Heart left ventricle (tissue), 16 donors: ENCODE results near the gene TNFRSF6B. TPM values are rescaled to one million over a fixed set of nuclear protein-coding genes. Genes with fewer than 3 reads are reported as not detected.
A peak's percentile ranks its signal among the peaks of the same experiment; 100 is the strongest.
"Not testable (repeated sequence)": the region's sequence is repeated elsewhere in the genome, so short reads cannot be mapped to it uniquely, and the experiment has no call there.

Experiments
- ATAC-seq, 4 donors: fragments of 200-7000 bp; cut with Tn5 transposase; one replicate each; pipeline ENCODE4 v1.9.1; 2020 to 2022; ENCODE audit warnings: moderate library complexity in 4 of 4, mild to moderate bottlenecking in 3 of 4, moderate number of reproducible peaks in 1 of 4
- DNase-seq, 5 donors: peaks; one replicate each; pipeline ENCODE4 v3.0.0-alpha.2; 2020
- H3K27ac ChIP-seq, 12 donors: fragments of 200-600 bp; sonication (generic) in 4 of 12; one replicate each; pipeline versions ENCODE4 v1.5.0 to v1.8.0; 2016 to 2022; ENCODE audit warnings: mild to moderate bottlenecking in 2 of 12
- H3K27me3 ChIP-seq, 9 donors: fragments of 200-600 bp; sonication (generic) in 2 of 9; one replicate each; pipeline versions ENCODE4 v1.5.1 to v1.8.0; 2016 to 2022; ENCODE audit warnings: mild to moderate bottlenecking in 3 of 9
- H3K36me3 ChIP-seq, 9 donors: fragments of 200-600 bp; sonication (generic) in 2 of 9; one replicate each; pipeline versions ENCODE4 v1.5.0 to v1.8.0; 2018 to 2022; ENCODE audit warnings: mild to moderate bottlenecking in 2 of 9
- H3K4me1 ChIP-seq, 12 donors: fragments of 200-600 bp; sonication (generic) in 4 of 12; one replicate each; pipeline versions ENCODE4 v1.5.0 to v1.8.0; 2016 to 2022; ENCODE audit warnings: mild to moderate bottlenecking in 3 of 12
- H3K4me3 ChIP-seq, 12 donors: fragments of 200-600 bp; sonication (generic) in 4 of 12; one replicate each; pipeline versions ENCODE4 v1.5.0 to v1.8.0; 2017 to 2022; ENCODE audit warnings: mild to moderate bottlenecking in 9 of 12, moderate library complexity in 4 of 12
- H3K9me3 ChIP-seq, 12 donors: fragments of 200-600 bp; sonication (generic) in 4 of 12; one replicate each; pipeline versions ENCODE4 v1.5.0 to v1.8.0; 2016 to 2022; ENCODE audit warnings: mild to moderate bottlenecking in 1 of 12
- CTCF ChIP-seq, 12 donors: fragments of 200-600 bp; sonication (generic) in 4 of 12; IDR thresholded peaks; one replicate each; pipeline versions ENCODE4 v1.5.0 to v1.8.0; 2018 to 2022; ENCODE audit warnings: antibody characterized with exemption in 12 of 12, mild to moderate bottlenecking in 5 of 12
- POLR2A ChIP-seq, 2 donors: fragments of 450-650 bp; IDR thresholded peaks; one replicate each; pipeline ENCODE4 v1.6.1; 2017; ENCODE audit warnings: antibody characterized with exemption in 2 of 2, mild to moderate bottlenecking in 2 of 2, moderate library complexity in 2 of 2
- WGBS, 4 donors: extraction: QIAGEN DNeasy Blood & Tissue Kit in 2 of 4; methylation state at CpG; one replicate each; pipeline versions ENCODE4 v1.1.5 to v1.1.7; 2013 to 2018; 5-methylcytosine and 5-hydroxymethylcytosine counted together
- intact Hi-C, 10 donors: fragments of 100-400 bp; cut with DNase I; formaldehyde crosslinking; loops; one replicate each; pipeline versions ENCODE4 v1.11.1 to v1.14.2; 2022
- polyA plus RNA-seq, 2 donors: library from polyadenylated mRNA; stranded (reverse); fragments of 200-250 nt; gene quantifications; one replicate each; pipeline ENCODE4 v1.2.3, GENCODE V29; 2013
- total RNA-seq, 9 donors: library from RNA; depleted of rRNA in 2 of 9; stranded (reverse); fragments of >200 nt in 2 of 9; fragmentation: NEBNext Ultra II Directional in 3 of 9; extraction: Animal tissue kit (Norgen Biotek cat#: 25700) in 3 of 9; gene quantifications; one replicate each; pipeline versions ENCODE4 v1.1.0 to v1.2.4, GENCODE V29; 2016 to 2023
- donor health status: ischemic (EF 13 %, LVEDD 7.1; RV severe dilation, severe dysfunction).
- donor health status: healthy with polysubstance abuse.
- donor health status: DM: no; HTN: yes; CAD: no.
- donor health status: DM: no; HTN: no; CAD: no.
- donor health status: ischemic (EF 25% LVEDD 6.9; RV normal size, moderate dysfunction).
- donor health status: ischemic (EF 25% LVEDD 5.7; RV mildly dilated, moderate dysfunction).
- donor health status: healthy.
- donor health status: DM: yes; HTN: yes; CAD: no.
- donor health status: ischemic (EF 35%, LVEDD 5.7; RV mildly dilated, moderate dysfunction).
- donor health status: nonischemic (EF 11% LVEDD 7.7; RV severe dilation, severe dysfunction).
- donor health status: DM: yes; HTN: yes; CAD: no.
- donor health status: PGD.
- donor health status: ischemic (EF 29% LVEDD 5.4; RV normal size, mild dysfunction).
- donor health status: nonischemic (EF 23%, LVEDD 6.1; RV moderate dilation, normal function).

TNFRSF6B gene
- total and polyA plus RNA-seq, 11 donors, result 0.42 to 6.4 (median 1.7) TPM; not detected in 1

GRCh38 chr20:63712191-63712590 lies 15.7 kb downstream of the TNFRSF6B start:
- no peaks in the 10 kb centered on the region for H3K27me3 ChIP-seq
- no peak overlapping the region for H3K27ac ChIP-seq
- intact Hi-C loops, result loop anchor here in 1 of 10 donors (10.0 kb wide), 1 partner anchor 153 kb away; the partner anchor contains the start of genes ABHD16B and TPD52L2
- H3K4me3 ChIP-seq, result no peak overlapping the region
- TF ChIP-seq POLR2A (IDR thresholded peaks at IDR 0.05) (no peak), CTCF (IDR thresholded peaks at IDR 0.05) (no peak)
- 97 to 100% (median 100%) methylated on average over 1 of the region's 1 CpG for WGBS, 4 donors
- H3K9me3 ChIP-seq, result peaks cover 0 to 35% (median 10%) of the 10 kb centered on the region in 12 donors
- H3K36me3 ChIP-seq, result peaks cover 0 to 76% (median 58%) of the 10 kb centered on the region in 9 donors
- no peak for DNase-seq
- peaks cover 0 to 28% (median 12%) of the 10 kb centered on the region in 12 donors for H3K4me1 ChIP-seq
- no peak for ATAC-seq

DNA sequence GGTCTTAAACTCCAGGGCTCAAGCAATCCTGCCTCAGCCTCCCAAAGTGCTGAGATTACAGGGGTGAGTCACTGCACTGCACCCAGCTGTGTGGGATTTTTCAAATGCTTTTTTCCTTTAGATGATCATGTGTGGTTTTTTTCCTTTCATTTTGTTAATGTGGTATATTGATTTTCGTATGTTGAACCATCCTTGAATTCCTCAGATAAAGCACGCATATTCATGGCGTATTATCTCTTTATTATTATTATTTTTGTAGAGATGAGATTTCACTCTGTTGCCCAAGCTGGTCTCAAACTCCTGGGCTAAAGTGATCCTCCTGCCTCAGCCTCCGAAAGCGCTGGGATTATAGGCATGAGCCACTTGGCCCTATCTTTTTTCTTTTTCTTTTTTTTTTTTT lies 18.4 kb downstream of the TNFRSF6B start:
- no peak for DNase-seq

GRCh38 chr20:63718996-63719395 lies 22.5 kb downstream of the TNFRSF6B start:
- TF ChIP-seq POLR2A (IDR thresholded peaks at IDR 0.05), result no peak
- TF ChIP-seq CTCF (IDR thresholded peaks at IDR 0.05), result no peak
- intact Hi-C loops, result loop anchor here in 1 of 10 donors (10.0 kb wide), 1 partner anchor 146 kb away; the partner anchor contains the start of genes ABHD16B and TPD52L2
- peaks cover 3 to 77% (median 50%) of the 10 kb centered on the region in 9 donors for H3K36me3 ChIP-seq

More for the DNA sequence above, 18.4 kb downstream of the TNFRSF6B start:
- Histone ChIP-seq H3K27ac (no peak overlapping the region), H3K36me3 (peaks cover 0 to 88% (median 68%) of the 10 kb centered on the region in 9 donors), H3K4me1 (peaks cover 0 to 13% (median 0%) of the 10 kb centered on the region in 12 donors), H3K27me3 (no peaks in the 10 kb centered on the region), H3K9me3 (peaks cover 0 to 49% (median 18%) of the 10 kb centered on the region in 12 donors), H3K4me3 (no peak overlapping the region)
- intact Hi-C loops, result loop anchor here in 1 of 10 donors (10.0 kb wide), 1 partner anchor 150 kb away; the partner anchor contains the start of genes ABHD16B and TPD52L2
- TF ChIP-seq CTCF (IDR thresholded peaks at IDR 0.05), result no peak
- no peak for TF ChIP-seq POLR2A (IDR thresholded peaks at IDR 0.05)
- 98 to 99% (median 98%) methylated on average over 5 of the region's 5 CpGs for WGBS, 4 donors
- no peak for ATAC-seq

GRCh38 chr20:63722967-63723622 lies 26.6 kb downstream of the TNFRSF6B start:
- DNase-seq, H3K4me3 ChIP-seq, intact Hi-C loops, ATAC-seq, H3K4me1 ChIP-seq, H3K27ac ChIP-seq, H3K27me3 ChIP-seq: not testable (repeated sequence)
- peaks cover 0 to 57% (median 27%) of the 10 kb centered on the region in 9 donors for H3K36me3 ChIP-seq
- WGBS, 4 donors, result 63 to 75% (median 68%) methylated on average over 2 of the region's 2 CpGs
- peaks cover 0 to 34% (median 17%) of the 10 kb centered on the region in 12 donors for H3K9me3 ChIP-seq

More at GRCh38 chr20:63718996-63719395, 22.5 kb downstream of the TNFRSF6B start:
- no peaks in the 10 kb centered on the region for H3K27me3 ChIP-seq
- no peak overlapping the region for H3K4me3 ChIP-seq
- H3K27ac ChIP-seq, result no peak overlapping the region
- peaks cover 0 to 38% (median 18%) of the 10 kb centered on the region in 12 donors for H3K9me3 ChIP-seq
- no peaks in the 10 kb centered on the region for H3K4me1 ChIP-seq
- ATAC-seq (no peak), DNase-seq (no peak)
- 97 to 100% (median 100%) methylated on average over 2 of the region's 2 CpGs for WGBS, 4 donors

- WGBS, 4 donors, result 93 to 96% (median 95%) methylated on average over 18 of the region's 18 CpGs
- Histone ChIP-seq H3K9me3 (peaks cover 0 to 10% (median 6%) of the 10 kb centered on the region in 12 donors), H3K27ac (peak overlapping the region in 1 of 12 donors; percentile 73)
Measured at GRCh38 chr20:63730189-63730733, 33.8 kb downstream of the TNFRSF6B start.

More at GRCh38 chr20:63730189-63730733, 33.8 kb downstream of the TNFRSF6B start:
- H3K36me3 ChIP-seq, result peaks cover 0 to 32% (median 22%) of the 10 kb centered on the region in 9 donors
- H3K27me3 ChIP-seq, ATAC-seq, H3K4me3 ChIP-seq, DNase-seq: not testable (repeated sequence)
- intact Hi-C loops, result loop anchor here in 1 of 10 donors (10.0 kb wide), 1 partner anchor 55 kb away; no protein-coding TSS in a partner anchor
- peaks cover 0 to 24% (median 0%) of the 10 kb centered on the region in 12 donors for H3K4me1 ChIP-seq
